ENCODE results near the gene CFAP47. TPM values are rescaled to one million over a fixed set of nuclear protein-coding genes. Genes with fewer than 3 reads are reported as not detected.
"Not testable (repeated sequence)": the region's sequence is repeated elsewhere in the genome, so short reads cannot be mapped to it uniquely, and the experiment has no call there.

CFAP47 gene
- total RNA-seq, 1 donor from 2014 or later, result not detected

DNA sequence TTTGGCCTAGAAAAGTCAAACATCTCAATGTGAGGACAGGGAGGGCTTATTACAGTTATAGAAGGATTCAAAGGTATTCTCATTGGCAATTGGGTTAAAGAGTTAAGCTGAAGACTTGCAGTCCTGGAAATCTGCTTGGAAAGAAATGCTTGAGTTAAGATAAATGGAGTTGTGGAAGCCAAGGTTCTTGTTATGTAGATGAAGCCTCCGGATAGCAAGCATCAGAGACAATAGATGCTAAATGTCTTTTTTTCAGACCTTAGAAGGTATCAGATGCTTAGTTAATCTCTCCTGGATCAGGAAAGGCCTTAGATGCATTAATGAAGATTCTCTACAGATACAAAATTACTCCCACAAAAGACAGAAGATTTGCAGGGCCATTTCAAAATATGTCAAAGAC is 299.3 kb downstream of the CFAP47 start:
- DNase-seq (ENCODE audit: low spot score), result no peak

DNA sequence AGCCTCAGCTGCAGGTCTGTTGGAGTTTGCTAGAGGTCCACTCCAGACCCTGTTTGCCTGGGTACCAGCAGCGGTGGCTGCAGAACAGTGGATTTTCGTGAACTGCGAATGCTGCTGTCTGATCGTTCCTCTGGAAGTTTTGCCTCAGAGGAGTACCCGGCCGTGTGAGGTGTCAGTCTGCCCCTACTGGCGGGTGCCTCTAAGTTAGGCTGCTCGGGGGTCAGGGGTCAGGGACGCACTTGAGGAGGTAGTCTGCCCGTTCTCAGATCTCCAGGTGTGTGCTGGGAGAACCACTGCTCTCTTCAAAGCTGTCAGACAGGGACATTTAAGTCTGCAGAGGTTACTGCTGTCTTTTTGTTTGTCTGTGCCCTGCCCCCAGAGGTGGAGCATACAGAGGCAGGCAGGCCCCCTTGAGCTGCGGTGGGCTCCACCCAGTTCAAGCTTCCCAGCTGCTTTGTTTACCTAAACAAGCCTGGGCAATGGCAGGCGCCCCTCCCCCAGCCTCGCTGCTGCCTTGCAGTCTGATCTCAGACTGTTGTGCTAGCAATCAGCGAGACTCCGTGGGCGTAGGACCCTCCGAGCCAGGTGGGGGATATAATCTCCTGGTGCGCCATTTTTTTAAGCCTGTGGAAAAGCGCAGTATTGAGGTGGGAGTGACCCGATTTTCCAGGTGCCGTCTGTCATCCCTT is 315.4 kb downstream of the CFAP47 start:
- not testable (repeated sequence) for DNase-seq (ENCODE audit: low spot score)

DNA sequence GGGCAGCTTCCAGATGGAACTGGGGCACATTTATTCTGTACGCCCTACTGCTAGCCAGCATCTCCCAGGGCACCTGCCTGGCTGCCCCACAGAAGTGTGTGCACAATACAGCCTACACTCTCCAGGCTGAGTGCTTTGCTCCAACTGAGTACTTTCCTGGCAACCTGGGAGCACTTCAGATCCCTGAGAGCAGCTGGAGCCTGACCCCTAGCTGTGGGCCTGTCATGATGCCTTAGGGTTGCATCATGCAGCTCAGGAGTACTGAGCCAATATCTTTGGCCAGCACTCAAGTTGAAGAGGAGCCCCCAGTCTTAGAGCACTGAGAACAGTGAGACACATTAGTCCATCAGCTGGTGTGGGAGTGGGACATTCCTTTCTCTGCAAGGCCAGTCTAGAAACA is 321.9 kb downstream of the CFAP47 start:
- no peak for DNase-seq (ENCODE audit: low spot score)

DNA sequence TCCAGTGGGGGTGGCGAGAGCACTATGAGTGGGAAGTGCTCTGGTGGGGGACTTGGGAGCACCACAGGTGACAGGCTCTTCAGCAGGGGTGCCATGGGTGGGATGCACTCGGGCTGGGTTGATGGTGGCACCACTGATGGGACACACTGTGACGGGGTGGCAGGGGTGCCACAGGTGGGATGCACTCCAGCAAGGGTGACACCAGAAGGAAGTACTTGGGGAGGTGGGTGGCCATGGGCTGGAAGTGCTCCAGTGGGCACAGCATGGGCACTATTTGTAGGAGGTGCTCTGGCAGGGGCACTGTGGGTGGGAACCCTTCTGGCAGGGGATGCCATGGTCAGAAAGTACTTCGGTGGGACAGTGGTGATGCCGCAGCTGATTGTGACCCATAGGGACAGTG is 346.6 kb downstream of the CFAP47 start:
- no peak for DNase-seq (ENCODE audit: low spot score)

DNA sequence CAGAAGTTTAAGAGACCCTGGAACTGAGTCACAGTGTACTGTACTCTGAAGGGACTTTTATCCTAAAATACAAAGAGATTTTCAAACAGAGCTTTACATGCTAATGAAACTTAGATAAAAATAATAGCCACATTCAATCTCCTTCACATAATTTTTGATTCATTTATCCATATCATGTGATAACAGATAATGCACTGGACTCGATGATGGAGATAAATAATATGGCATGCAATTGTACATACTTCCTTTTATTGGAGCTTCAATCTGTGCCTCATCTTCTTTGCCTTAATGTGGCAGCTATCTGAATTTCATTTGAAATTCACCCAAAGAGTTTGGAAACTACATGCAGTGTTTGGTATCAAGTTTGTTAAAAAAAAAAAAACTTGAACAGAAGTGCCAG is 390.6 kb downstream of the CFAP47 start:
- DNase-seq (ENCODE audit: low spot score), result no peak

DNA sequence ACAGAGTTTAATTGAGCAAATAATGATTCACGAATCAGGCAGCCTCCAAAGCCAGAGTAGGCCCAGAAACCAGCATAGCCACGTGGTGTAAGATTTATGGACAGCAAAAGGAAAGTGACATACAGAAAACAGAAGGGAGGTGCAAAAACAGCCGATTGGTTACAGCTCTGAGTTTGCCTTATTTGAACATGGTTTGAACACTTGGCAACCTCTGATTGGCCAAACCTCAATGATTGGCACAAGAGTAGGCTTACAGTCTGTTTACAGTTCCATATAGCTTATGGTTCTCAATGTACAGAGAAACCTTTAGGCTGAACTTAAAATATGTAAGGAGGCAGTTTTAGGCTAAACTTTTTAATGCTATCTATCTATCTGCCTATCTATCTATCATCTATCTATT is 394.8 kb downstream of the CFAP47 start:
- DNase-seq (ENCODE audit: low spot score), result no peak

DNA sequence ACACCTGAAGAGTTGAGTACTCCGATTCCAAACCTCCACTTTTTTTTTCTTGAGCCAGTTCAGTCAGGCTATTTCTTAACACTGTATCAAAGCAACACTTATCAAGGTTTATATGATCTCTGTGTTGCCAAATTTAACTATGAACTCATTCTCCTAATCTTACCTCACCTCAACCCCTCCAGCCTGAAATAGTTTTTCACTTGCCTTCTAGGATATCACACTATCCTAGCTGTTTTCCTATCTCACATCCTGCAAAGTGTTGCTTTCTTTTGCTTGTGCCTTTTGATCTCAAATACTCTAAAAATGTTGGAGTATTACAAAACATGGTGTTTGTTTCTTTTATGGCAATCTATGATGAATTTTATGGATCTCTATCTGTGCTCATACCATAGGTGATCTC is 415.0 kb downstream of the CFAP47 start:
- no peak for DNase-seq (ENCODE audit: low spot score)

DNA sequence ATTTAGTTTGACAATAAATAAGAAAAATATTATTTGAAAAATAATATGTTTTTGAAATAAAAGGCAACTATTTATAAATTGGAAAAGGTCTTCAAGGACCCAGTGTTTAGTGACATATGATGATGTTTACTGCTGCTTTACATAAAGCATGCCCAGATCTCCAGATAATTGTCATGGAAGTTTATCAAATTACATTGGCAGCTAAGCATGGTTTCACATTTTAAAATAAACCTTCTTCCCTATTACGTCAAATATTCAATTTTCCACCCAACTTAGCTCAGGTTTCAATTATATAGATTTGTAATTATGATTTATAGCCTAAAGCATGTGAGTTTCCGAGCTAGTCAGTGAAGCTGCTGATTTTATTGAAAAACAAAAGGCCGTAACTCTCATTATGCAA is 417.2 kb downstream of the CFAP47 start:
- no peak for DNase-seq (ENCODE audit: low spot score)

DNA sequence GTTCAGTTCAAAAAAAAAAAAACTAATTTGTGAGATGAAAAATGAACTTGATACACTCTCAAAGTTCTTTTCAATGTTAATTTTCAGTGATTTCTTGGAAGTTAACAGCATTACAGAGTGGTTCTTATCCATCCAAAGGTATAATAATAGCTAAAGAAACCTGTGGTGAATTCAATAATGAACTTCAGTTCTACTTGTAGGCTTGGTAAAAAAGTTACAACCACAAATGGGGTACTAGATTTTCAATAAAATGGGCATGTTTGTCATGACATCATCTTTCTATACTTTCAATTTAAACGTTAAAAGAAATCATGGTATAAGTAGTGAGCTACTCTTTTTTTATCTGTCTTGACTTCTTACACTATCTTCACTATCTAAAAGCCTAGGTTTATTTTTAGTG is 424.8 kb downstream of the CFAP47 start:
- DNase-seq (ENCODE audit: low spot score), result no peak

DNA sequence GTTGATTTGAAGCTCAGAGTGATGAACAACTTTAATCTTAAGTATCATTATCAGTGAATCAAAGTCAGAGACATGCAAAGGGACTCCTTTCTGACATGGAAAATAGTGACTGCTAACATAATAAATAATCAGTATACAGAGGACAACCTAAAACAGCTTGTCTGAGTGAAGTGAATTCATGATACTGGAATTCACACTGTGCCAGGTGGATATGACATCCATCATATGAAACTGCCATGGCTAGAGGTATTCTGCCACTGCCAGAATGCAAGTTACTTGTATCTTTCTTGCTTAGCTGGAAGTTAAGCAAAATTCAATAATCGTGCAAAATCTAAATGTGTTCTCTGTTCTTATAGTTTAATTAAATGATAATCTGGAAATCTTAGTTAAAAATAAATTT is 429.0 kb downstream of the CFAP47 start:
- DNase-seq (ENCODE audit: low spot score), result no peak

DNA sequence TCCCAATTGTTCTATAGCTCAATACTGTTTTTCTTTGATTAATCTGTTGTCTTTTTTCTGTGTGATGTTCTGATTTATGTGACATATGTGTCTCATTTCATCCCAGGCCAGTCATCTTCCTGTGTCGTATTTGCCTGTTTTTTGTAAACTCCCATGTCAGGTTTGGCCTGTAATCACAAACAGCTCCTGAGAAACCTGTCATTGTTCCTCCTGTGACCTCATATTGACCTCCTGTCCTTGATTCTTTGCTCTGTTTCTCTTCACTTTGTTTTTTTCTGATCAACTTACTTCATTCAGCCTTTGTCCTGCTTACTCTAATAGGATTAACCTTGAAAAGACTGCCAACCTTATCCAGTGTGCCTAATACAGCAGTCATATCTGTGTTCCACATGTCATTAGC is 438.3 kb downstream of the CFAP47 start:
- DNase-seq (ENCODE audit: low spot score), result no peak

DNA sequence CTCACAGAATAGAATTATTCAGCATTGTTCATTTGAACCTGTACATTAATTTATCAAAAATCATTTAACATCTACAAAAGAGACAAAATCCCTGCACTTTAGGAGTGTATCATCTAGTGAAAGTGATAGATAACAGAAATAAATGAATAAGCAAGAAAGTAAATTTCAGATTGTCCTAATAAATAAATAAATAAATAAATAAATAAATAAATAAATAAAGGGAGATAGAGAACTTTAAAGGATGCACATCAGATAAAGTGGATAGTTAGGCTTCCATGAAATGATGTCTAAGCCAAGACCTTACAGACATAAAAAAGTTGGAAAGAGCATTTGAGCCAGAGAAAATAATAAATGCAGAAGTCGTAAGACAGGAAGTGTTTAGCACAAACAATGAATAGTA is 444.7 kb downstream of the CFAP47 start:
- DNase-seq (ENCODE audit: low spot score), result no peak

DNA sequence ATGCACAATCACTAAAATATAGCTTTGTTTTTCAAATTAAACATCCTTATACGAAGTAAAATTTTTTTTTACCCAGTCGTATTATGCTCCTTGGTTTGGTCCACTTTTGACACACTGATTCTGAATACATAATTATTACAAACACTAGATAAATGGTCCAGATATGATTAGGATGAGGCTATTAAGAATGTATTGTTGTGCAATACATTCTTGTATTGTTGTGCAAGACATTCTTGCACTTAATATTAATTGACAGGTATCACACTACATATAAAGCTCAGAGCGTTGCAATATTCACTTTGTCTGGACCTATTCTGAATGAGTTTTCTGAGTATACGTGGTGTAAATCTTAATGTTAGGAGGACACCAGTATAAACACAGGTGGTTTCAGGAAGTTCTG is 464.0 kb downstream of the CFAP47 start:
- DNase-seq (ENCODE audit: low spot score), result no peak

DNA sequence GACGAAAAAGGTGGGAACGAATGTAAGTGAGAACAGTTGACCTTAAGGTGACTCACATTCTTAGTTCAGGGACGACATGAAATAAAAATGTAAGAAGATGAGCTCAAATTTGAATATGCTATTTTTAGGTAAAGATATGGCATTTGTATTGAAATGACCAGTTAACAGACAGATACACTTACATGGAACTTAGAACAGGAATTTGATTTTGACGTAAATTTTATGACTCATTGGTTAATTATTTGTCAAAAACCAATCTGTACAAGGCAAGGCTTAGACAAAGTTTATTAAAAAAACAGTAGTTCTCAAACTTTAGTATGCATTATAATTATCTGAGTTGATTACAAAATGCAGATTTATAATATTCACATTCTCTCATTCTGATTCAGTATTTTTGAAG is 469.4 kb downstream of the CFAP47 start:
- DNase-seq (ENCODE audit: low spot score), result no peak

DNA sequence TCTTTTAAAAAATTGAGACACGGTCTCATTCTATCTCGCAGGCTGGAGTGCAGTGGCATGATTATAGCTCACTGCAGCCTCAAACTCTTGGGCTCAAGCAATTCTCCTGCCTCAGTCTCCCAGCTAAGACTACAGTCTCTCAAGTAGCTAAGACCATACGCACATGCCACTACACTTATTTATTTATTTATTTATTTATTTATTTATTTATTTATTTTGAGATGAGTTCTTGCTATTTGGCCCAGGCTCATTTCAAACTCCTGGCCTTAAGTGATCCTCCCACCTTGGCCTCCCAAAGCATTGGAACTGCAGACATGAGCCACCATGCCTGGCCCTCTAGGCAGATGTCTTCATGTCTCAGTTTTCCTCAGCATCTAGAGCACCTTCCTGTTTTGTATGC is 482.2 kb downstream of the CFAP47 start:
- DNase-seq (ENCODE audit: low spot score), result no peak

DNA sequence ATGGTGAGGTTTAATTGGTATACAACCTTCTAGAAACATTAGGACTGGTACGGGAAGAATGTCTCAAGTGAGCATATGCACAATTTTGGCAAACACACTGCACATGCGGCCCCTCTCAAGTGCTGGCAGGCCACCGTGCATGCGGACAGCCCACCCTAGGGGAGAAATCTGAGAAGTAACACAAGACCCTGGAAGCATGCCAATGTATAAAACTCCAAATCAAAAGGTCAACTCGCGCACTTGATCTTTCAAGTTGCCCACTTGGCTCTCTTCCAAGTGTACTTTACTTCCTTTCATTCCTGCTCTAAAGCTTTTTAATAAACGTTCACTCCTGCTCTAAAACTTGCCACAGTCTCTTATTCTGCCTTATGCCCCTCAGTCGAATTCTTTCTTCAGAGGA is 488.3 kb downstream of the CFAP47 start:
- DNase-seq (ENCODE audit: low spot score), result no peak

DNA sequence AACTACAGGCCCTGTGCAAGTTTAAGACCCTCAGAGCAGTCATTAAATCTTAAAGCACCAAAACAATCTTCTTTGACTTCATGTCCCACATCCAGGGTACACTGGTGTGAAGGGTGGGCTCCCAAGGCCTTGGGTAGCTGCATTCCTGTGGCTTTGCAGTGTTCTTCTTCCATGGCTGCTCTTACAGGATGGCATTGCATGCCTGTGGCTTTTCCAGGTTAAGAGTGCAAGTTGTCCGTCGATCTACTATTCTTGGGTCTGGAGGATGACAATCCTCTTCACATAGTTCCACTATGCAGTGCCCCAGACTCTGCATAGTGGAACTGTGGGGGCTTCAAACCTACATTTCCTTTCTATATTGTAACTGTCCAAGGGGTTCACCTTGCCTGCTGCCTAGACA is 494.5 kb downstream of the CFAP47 start:
- DNase-seq (ENCODE audit: low spot score), result no peak

DNA sequence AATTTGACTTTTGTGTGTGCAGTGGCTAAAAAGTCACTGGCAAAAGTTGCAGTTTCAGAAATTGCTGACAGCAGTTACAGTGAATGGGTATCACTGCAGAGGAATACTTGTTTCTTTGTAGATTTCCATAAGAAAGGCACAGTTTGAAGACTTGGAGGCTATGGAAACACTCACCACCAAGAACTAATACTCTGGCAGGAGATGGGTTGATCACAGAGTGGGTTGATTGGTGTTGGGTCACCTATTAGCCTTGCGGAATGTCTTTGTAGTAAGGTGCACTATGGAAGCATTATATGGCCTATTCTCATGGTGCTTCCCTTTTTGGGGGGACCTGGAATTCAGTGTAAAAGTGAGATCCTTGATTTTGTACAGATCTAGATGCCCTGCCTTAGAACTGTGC is 502.8 kb downstream of the CFAP47 start:
- no peak for DNase-seq (ENCODE audit: low spot score)

DNA sequence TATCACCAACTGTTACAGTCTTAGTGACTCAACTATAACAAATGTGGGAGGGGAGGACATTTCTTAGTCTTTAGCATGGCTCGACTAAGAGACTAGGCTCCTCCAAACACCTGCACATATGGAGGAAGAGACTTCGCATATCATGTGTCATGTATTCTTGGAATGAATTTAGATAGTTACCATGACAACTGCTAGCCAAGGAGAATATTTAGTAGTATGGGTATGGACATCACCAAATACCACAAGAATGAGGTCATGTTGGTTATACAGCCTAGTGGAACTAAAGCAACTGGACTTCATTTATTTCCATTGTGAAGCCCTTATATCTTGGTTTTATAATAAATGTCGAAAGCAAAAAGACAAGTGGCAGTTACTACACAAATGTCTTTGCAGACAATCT is 512.3 kb downstream of the CFAP47 start:
- no peak for DNase-seq (ENCODE audit: low spot score)

DNA sequence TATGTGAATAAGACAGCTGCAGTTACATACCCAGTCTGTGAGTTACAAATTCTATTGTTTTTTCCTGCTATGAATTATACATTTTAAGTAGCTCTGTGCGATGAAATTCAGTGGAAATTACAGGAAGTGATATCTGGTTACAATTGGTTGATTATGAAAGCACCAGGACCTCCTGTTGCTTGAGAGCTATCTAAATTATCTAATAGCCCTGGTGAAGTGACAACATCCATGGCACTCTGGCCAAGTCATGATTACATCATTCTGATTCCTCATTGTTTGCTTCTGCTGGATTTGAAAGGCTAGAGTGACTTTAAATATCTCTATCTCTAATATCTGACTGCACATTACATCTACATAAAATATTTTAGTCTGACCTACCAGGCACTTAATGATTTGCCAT is 515.0 kb downstream of the CFAP47 start:
- no peak for DNase-seq (ENCODE audit: low spot score)
